HepG2 (cell line): ENCODE measurements around the gene CTDNEP1. TPM values are rescaled to one million over a fixed set of nuclear protein-coding genes. Genes with fewer than 3 reads are reported as not detected.
A peak's percentile ranks its signal among the peaks of the same experiment; 100 is the strongest.

Source experiments
- ATAC-seq: fragments of 200-7000 bp; cut with Tn5 transposase; 3 replicates; pipeline ENCODE4 v1.9.1; 2020; ENCODE audit warnings: mild to moderate bottlenecking, moderate library complexity
- BruUV-seq: library from RNA; stranded (reverse); fragments of 400-500 nt; replicated peaks from 2 replicates; lab custom pipeline; 2021; lab: Mats Ljungman, UMichigan
- CTCF ChIA-PET: fragments of 300-600 bp; formaldehyde crosslinking; extraction: SDS; loops from one replicate; lab custom pipeline; 2021; ENCODE audit warnings: low total read pairs, inconsistent platforms, low intra/inter-chr PET ratio; lab: Yijun Ruan, JAX
- POLR2A ChIA-PET: fragments of 350-600 bp; sonication (Branson Sonifier 250); formaldehyde crosslinking; loops from one replicate; lab custom pipeline; 2020; ENCODE audit warnings: antibody characterized with exemption, inconsistent platforms; lab: Yijun Ruan, JAX
- DNase-seq: peaks from one replicate; pipeline ENCODE4 v3.0.0-alpha.2; 2015; ENCODE audit warnings: low spot score
- FAIRE-seq: peaks from 3 replicates; lab custom pipeline; 2011; peaks lifted over from hg19 to GRCh38; lab: Jason Lieb, UNC
- H2AFZ ChIP-seq: one replicate; pipeline ENCODE4 v1.6.1; 2011; ENCODE audit warnings: low read length, inconsistent platforms
- H3K27ac ChIP-seq: fragments of 300-600 bp; 3 replicates; pipeline ENCODE4 v1.8.0; 2011; ENCODE audit warnings: mixed run types, mild to moderate bottlenecking, mixed read lengths, low read length, inconsistent platforms; ENCODE audit not compliant: insufficient read depth; ENCODE audit errors: extremely low read length
- H3K27me3 ChIP-seq, 2 experiments: fragments of 200-600 bp in 1 of 2; 2 replicates in 1 of 2; 3 replicates in 1 of 2; pipeline versions ENCODE4 v1.6.0 to v1.8.0; 2011; ENCODE audit warnings: low read length in 2 of 2, mild to moderate bottlenecking in 2 of 2, moderate library complexity in 2 of 2, inconsistent platforms in 1 of 2; ENCODE audit not compliant: insufficient read depth in 2 of 2, control insufficient read depth in 1 of 2
- H3K36me3 ChIP-seq, 2 experiments: fragments of 200-600 bp in 1 of 2; replicated peaks in 1 of 2; 2 replicates in 1 of 2; 3 replicates in 1 of 2; pipeline versions ENCODE4 v1.5.1 to v1.8.0; 2011; ENCODE audit warnings: low read length in 2 of 2, inconsistent platforms in 1 of 2; ENCODE audit not compliant: insufficient read depth in 2 of 2, control insufficient read depth in 1 of 2
- H3K4me1 ChIP-seq: 2 replicates; pipeline ENCODE4 v1.5.1; 2012; ENCODE audit warnings: low read length, inconsistent platforms; ENCODE audit not compliant: insufficient read depth
- H3K4me2 ChIP-seq: 2 replicates; pipeline ENCODE4 v1.6.0; 2011; ENCODE audit warnings: low read depth, low read length, inconsistent platforms
- H3K4me3 ChIP-seq, 3 experiments: fragments of 200-600 bp in 1 of 3; sonication (generic), shearing (Covaris generic) in 1 of 3; replicated peaks in 1 of 3; 2 replicates each; pipeline ENCODE4 v1.5.1; 2011 to 2016; ENCODE audit warnings: low read length in 3 of 3, inconsistent platforms in 2 of 3, low read depth in 2 of 3, mild to moderate bottlenecking in 2 of 3, control low read depth in 1 of 3, mixed read lengths in 1 of 3; ENCODE audit not compliant: insufficient read depth in 1 of 3
- H3K79me2 ChIP-seq: one replicate; pipeline ENCODE4 v1.6.1; 2011; ENCODE audit warnings: low read length, inconsistent platforms; ENCODE audit not compliant: insufficient read depth
- H3K9ac ChIP-seq: 2 replicates; pipeline ENCODE4 v1.6.0; 2011; ENCODE audit warnings: mild to moderate bottlenecking, low read depth, low read length, inconsistent platforms; ENCODE audit not compliant: insufficient read depth
- H3K9me3 ChIP-seq: 2 replicates; pipeline ENCODE4 v1.5.1; 2012; ENCODE audit warnings: mild to moderate bottlenecking, low read length
- H4K20me1 ChIP-seq: 2 replicates; pipeline ENCODE4 v1.6.0; 2011; ENCODE audit warnings: inconsistent platforms, mild to moderate bottlenecking, low read length, moderate library complexity; ENCODE audit not compliant: insufficient read depth
- CBX5 ChIP-seq: sonication (generic); formaldehyde crosslinking; IDR thresholded peaks from 2 replicates; pipeline ENCODE4 v1.4.0; 2020; ENCODE audit warnings: missing genetic modification reagents, borderline replicate concordance
- IRF9 ChIP-seq: sonication (generic); formaldehyde crosslinking; IDR thresholded peaks from 2 replicates; pipeline ENCODE4 v1.8.0; 2022; ENCODE audit warnings: missing genetic modification reagents, mild to moderate bottlenecking, borderline replicate concordance
- ISX ChIP-seq: sonication (generic); formaldehyde crosslinking; conservative IDR thresholded peaks from 2 replicates; pipeline ENCODE4 v1.5.0; 2020; ENCODE audit warnings: missing genetic modification reagents
- RFX3 ChIP-seq: IDR thresholded peaks from 2 replicates; pipeline ENCODE4 v1.6.1; 2016; ENCODE audit warnings: missing biosample characterization, missing genetic modification reagents
- SMAD9 ChIP-seq: sonication (generic); formaldehyde crosslinking; IDR thresholded peaks from 2 replicates; pipeline ENCODE4 v1.5.1; 2020; ENCODE audit warnings: mild to moderate bottlenecking, missing genetic modification reagents
- TFDP2 ChIP-seq: sonication (generic); formaldehyde crosslinking; IDR thresholded peaks from 2 replicates; pipeline ENCODE4 v1.4.0; 2020; ENCODE audit warnings: missing genetic modification reagents
- THAP7 ChIP-seq: sonication (generic); formaldehyde crosslinking; IDR thresholded peaks from 2 replicates; pipeline ENCODE4 v1.8.1; 2023; ENCODE audit warnings: mild to moderate bottlenecking, missing genetic modification reagents
- XBP1 ChIP-seq: sonication (generic); formaldehyde crosslinking; IDR thresholded peaks from 2 replicates; pipeline ENCODE4 v1.5.0; 2020; ENCODE audit warnings: missing genetic modification reagents
- ZNF510 ChIP-seq: sonication (generic); formaldehyde crosslinking; IDR thresholded peaks from 2 replicates; pipeline ENCODE4 v1.4.0; 2020; ENCODE audit warnings: low read depth, mild to moderate bottlenecking, missing genetic modification reagents
- ZNF788 ChIP-seq: sonication (generic); formaldehyde crosslinking; IDR thresholded peaks from 2 replicates; pipeline ENCODE4 v1.5.0; 2020; ENCODE audit warnings: mild to moderate bottlenecking, missing genetic modification reagents, borderline replicate concordance
- WGBS: methylation state at CpG from one replicate; pipeline ENCODE4 v1.1.6; 2017; ENCODE audit warnings: low lambda C conversion rate; 5-methylcytosine and 5-hydroxymethylcytosine counted together
- in situ Hi-C: cut with HindIII; loops from 2 replicates; pipeline ENCODE4 v1.10.0; 2017; ENCODE audit warnings: low pct_unique_long_range_greater_than_20kb; ENCODE audit not compliant: extremely low pct_ligation_motif_present
- intact Hi-C: fragments of 100-400 bp; cut with micrococcal nuclease; formaldehyde crosslinking; loops from one replicate; pipeline ENCODE4 v1.10.0; 2022; ENCODE audit not compliant: unreplicated experiment
- polyA plus RNA-seq, 8 experiments: library from polyadenylated mRNA; depleted of rRNA in 3 of 8; stranded (reverse) in 7 of 8; unstranded in 1 of 8; fragments of >200 nt; fragmentation: Illumina TruSeq in 4 of 8; extraction: Trizol in 4 of 8; gene quantifications; 2 replicates each; pipeline versions ENCODE4 v1.2.1 to v1.2.3, GENCODE V29; 2011 to 2016; ENCODE audit warnings: low read depth in 4 of 8, missing spikeins in 1 of 8, mixed read lengths in 1 of 8; ENCODE audit not compliant: insufficient read depth in 1 of 8
- total RNA-seq, 5 experiments: library from RNA; depleted of rRNA; stranded (reverse); fragments of >200 nt; fragmentation: Illumina TruSeq; extraction: Trizol; gene quantifications; 2 replicates each; pipeline ENCODE4 v1.2.3, GENCODE V29; 2016; ENCODE audit warnings: low read depth in 1 of 5

CTDNEP1 gene
- total and polyA plus RNA-seq, 2 of the 13 experiments (the other 11 are each of a cell fraction or from before 2014, with no cell fraction given) = 19.8 to 118 TPM

- TF ChIP-seq SMAD9 (no peak), TFDP2 (CRISPR knock-in tag) (peak; percentile 59; the same call in 1 of the 2 replicates)
- TF ChIP-seq, all 625 proteins: peak for 38
Observed at GRCh38 chr17:7213895-7214299, 37.6 kb downstream of the CTDNEP1 start (continued).

GRCh38 chr17:7211491-7212273 lies 39.9 kb downstream of the CTDNEP1 start:
- Histone ChIP-seq H3K4me3 (no peak overlapping the region), H2AFZ (no peak overlapping the region), H3K27ac (no peak overlapping the region), H3K9me3 (no peaks in the 10 kb centered on the region), H3K4me2 (no peak overlapping the region), H3K36me3 (no peaks in the 10 kb centered on the region), H3K4me1 (peaks cover 30% of the 10 kb centered on the region), H3K27me3 (peaks cover 0 to 4% of the 10 kb centered on the region in 2 experiments; a peak in 2 of 5 replicates), H3K79me2 (no peaks in the 10 kb centered on the region), H4K20me1 (no peaks in the 10 kb centered on the region), H3K9ac (no peak overlapping the region)
- BruUV-seq = no TSS peak
- no peak for TF ChIP-seq RFX3 (CRISPR knock-in tag)
- TF ChIP-seq THAP7 (CRISPR knock-in tag) = no peak
- TF ChIP-seq XBP1 (CRISPR knock-in tag) = no peak
- no peak for TF ChIP-seq ZNF510 (CRISPR knock-in tag)
- TF ChIP-seq ZNF788 (CRISPR knock-in tag) = no peak
- no peak for TF ChIP-seq IRF9
- TF ChIP-seq CBX5 (CRISPR knock-in tag) = no peak
- no peak for TF ChIP-seq ISX (CRISPR knock-in tag)
- no peak for DNase-seq
- intact Hi-C loops (loop anchor here (5.0 kb wide), 1 partner anchor 34 kb away; the partner anchor contains the start of gene ASGR1), in situ Hi-C loops (no loop called here)
- ATAC-seq = no peak
- POLR2A ChIA-PET = no interaction called here
- CTCF ChIA-PET = no interaction called here
- FAIRE-seq = no peak
- WGBS = 79% methylated on average over 31 of the region's 37 CpGs
